Smooth muscle cell (in vitro differentiated cells): ENCODE data around the gene TCL1A. TPM values are rescaled to one million over a fixed set of nuclear protein-coding genes. Genes with fewer than 3 reads are reported as not detected.
"Not testable (repeated sequence)": the region's sequence is repeated elsewhere in the genome, so short reads cannot be mapped to it uniquely, and the experiment has no call there.

Source experiments
- DNase-seq: peaks from one replicate; lab custom pipeline; 2025; ENCODE audit not compliant: unreplicated experiment; lab: John Stamatoyannopoulos, UW
- H2AFZ ChIP-seq: fragments of 200-600 bp; sonication (generic); 2 replicates; pipeline ENCODE4 v1.6.0; 2016; ENCODE audit warnings: antibody characterized with exemption, low read depth, mild to moderate bottlenecking
- H3F3A ChIP-seq: fragments of 200-600 bp; sonication (generic); 2 replicates; pipeline ENCODE4 v1.6.0; 2017; ENCODE audit warnings: antibody characterized with exemption, low read depth
- H3K27ac ChIP-seq: fragments of 200-600 bp; sonication (generic); 2 replicates; pipeline ENCODE4 v1.5.1; 2016; ENCODE audit warnings: low read depth, mild to moderate bottlenecking
- H3K27me3 ChIP-seq: fragments of 200-600 bp; sonication (generic); 2 replicates; pipeline ENCODE4 v1.6.1; 2016; ENCODE audit warnings: low read depth, mild to moderate bottlenecking
- H3K36me3 ChIP-seq: fragments of 200-600 bp; sonication (generic); 2 replicates; pipeline ENCODE4 v1.5.1; 2016; ENCODE audit warnings: low read depth
- H3K4me1 ChIP-seq: fragments of 200-600 bp; sonication (generic); 2 replicates; pipeline ENCODE4 v1.5.1; 2016; ENCODE audit warnings: low read depth
- H3K4me2 ChIP-seq: fragments of 200-600 bp; sonication (generic); 2 replicates; pipeline ENCODE4 v1.6.0; 2016; ENCODE audit warnings: mild to moderate bottlenecking
- H3K4me3 ChIP-seq: fragments of 200-600 bp; sonication (generic); 2 replicates; pipeline ENCODE4 v1.5.1; 2016; ENCODE audit warnings: mild to moderate bottlenecking
- H3K79me2 ChIP-seq: fragments of 200-600 bp; sonication (generic); 2 replicates; pipeline ENCODE4 v1.6.0; 2016; ENCODE audit warnings: low read depth, mild to moderate bottlenecking
- H3K9ac ChIP-seq: fragments of 200-600 bp; sonication (generic); 2 replicates; pipeline ENCODE4 v1.6.0; 2016; ENCODE audit warnings: low read depth
- H3K9me3 ChIP-seq: fragments of 200-600 bp; sonication (generic); replicated peaks from 2 replicates; pipeline ENCODE4 v1.5.1; 2016; ENCODE audit warnings: low read depth
- H4K20me1 ChIP-seq: fragments of 200-600 bp; sonication (generic); 2 replicates; pipeline ENCODE4 v1.6.0; 2016; ENCODE audit warnings: low read depth
- CTCF ChIP-seq: fragments of 200-600 bp; sonication (generic); IDR thresholded peaks from 2 replicates; pipeline ENCODE4 v1.5.1; 2017; ENCODE audit warnings: borderline replicate concordance, mild to moderate bottlenecking, antibody characterized with exemption; ENCODE audit not compliant: insufficient read depth, poor library complexity, severe bottlenecking
- WGBS: methylation state at CpG from one replicate; pipeline ENCODE4 v1.1.7; 2016; ENCODE audit warnings: low lambda C conversion rate; 5-methylcytosine and 5-hydroxymethylcytosine counted together
- polyA plus RNA-seq: library from polyadenylated mRNA; unstranded; fragments of >200 nt; fragmentation: Nextera tagmentation; extraction: Ambion mirVana; gene quantifications from 2 replicates; pipeline ENCODE4 v1.2.1, GENCODE V29; 2016
- total RNA-seq: library from RNA; depleted of rRNA; stranded (reverse); fragments of >200 nt; gene quantifications from 2 replicates; pipeline ENCODE4 v1.2.3, GENCODE V29; 2014

The TCL1A gene
- total and polyA plus RNA-seq, 2 experiments from 2014 or later = not detected

- H3K27me3 ChIP-seq = peaks cover 4% of the 10 kb centered on the region
- no peaks in the 10 kb centered on the region for H3K9me3 ChIP-seq
- no peak overlapping the region for H3K4me3 ChIP-seq
- no peaks in the 10 kb centered on the region for H3K4me1 ChIP-seq
- H3K4me2 ChIP-seq = no peak overlapping the region
- no peaks in the 10 kb centered on the region for H4K20me1 ChIP-seq
- no peaks in the 10 kb centered on the region for H3K79me2 ChIP-seq
- no peak overlapping the region for H3K27ac ChIP-seq
- H2AFZ ChIP-seq = no peak overlapping the region
- no peak for TF ChIP-seq CTCF
- H3F3A ChIP-seq = no peaks in the 10 kb centered on the region
- H3K36me3 ChIP-seq = no peaks in the 10 kb centered on the region
- H3K9ac ChIP-seq = no peak overlapping the region
- WGBS = 86% methylated on average over 5 of the region's 5 CpGs
- DNase-seq = no peak
Measured at GRCh38 chr14:95730126-95730525, 16.2 kb upstream of the TCL1A start.

GRCh38 chr14:95729402-95730028, 15.6 kb upstream of the TCL1A start:
- H3K9ac ChIP-seq, H3K9me3 ChIP-seq, DNase-seq, H3K79me2 ChIP-seq, H3F3A ChIP-seq, H2AFZ ChIP-seq, H3K27me3 ChIP-seq, H3K4me1 ChIP-seq, H3K4me3 ChIP-seq, H3K36me3 ChIP-seq, H4K20me1 ChIP-seq, H3K4me2 ChIP-seq, H3K27ac ChIP-seq: not testable (repeated sequence)
- WGBS = 90% methylated on average over 8 of the region's 8 CpGs

GRCh38 chr14:95727056-95727700, 13.3 kb upstream of the TCL1A start:
- Histone ChIP-seq H3K27me3 (no peaks in the 10 kb centered on the region), H2AFZ (no peak overlapping the region), H3K4me1 (no peaks in the 10 kb centered on the region), H3F3A (no peaks in the 10 kb centered on the region), H3K9me3 (peaks cover 3% of the 10 kb centered on the region), H4K20me1 (no peaks in the 10 kb centered on the region), H3K27ac (no peak overlapping the region), H3K9ac (no peak overlapping the region), H3K4me2 (no peak overlapping the region), H3K79me2 (no peaks in the 10 kb centered on the region), H3K36me3 (no peaks in the 10 kb centered on the region), H3K4me3 (no peak overlapping the region)
- 90% methylated on average over 6 of the region's 6 CpGs for WGBS
- no peak for DNase-seq
- no peak for TF ChIP-seq CTCF

GRCh38 chr14:95725685-95726336, 11.9 kb upstream of the TCL1A start:
- Histone ChIP-seq H3K27ac (no peak overlapping the region), H3K9me3 (peaks cover 3% of the 10 kb centered on the region), H3F3A (no peaks in the 10 kb centered on the region), H3K4me2 (no peak overlapping the region), H3K4me1 (no peaks in the 10 kb centered on the region), H3K79me2 (no peaks in the 10 kb centered on the region), H3K9ac (no peak overlapping the region), H3K36me3 (no peaks in the 10 kb centered on the region), H3K27me3 (no peaks in the 10 kb centered on the region), H2AFZ (no peak overlapping the region), H4K20me1 (no peaks in the 10 kb centered on the region), H3K4me3 (no peak overlapping the region)
- 78% methylated on average over 5 of the region's 5 CpGs for WGBS
- no peak for DNase-seq
- no peak for TF ChIP-seq CTCF
